ENCODE measurements around the gene PHACTR1. TPM values are rescaled to one million over a fixed set of nuclear protein-coding genes. Genes with fewer than 3 reads are reported as not detected.

The PHACTR1 gene
- total RNA-seq, 1 experiment from 2014 or later, result 5.2 TPM

GRCh38 chr6:13005994-13006393 lies 289.4 kb downstream of the PHACTR1 start:
- H3K9ac ChIP-seq (ENCODE audit: low read length), result no peak overlapping the region
- no peaks in the 10 kb centered on the region for H3K9me2 ChIP-seq (replicated peaks; ENCODE audit: insufficient read depth, low read length)
- H3K36me3 ChIP-seq (ENCODE audit: insufficient read depth, low read length), result no peaks in the 10 kb centered on the region
- no peaks in the 10 kb centered on the region for H4K20me1 ChIP-seq (ENCODE audit: insufficient read depth, low read depth, low read length)
- no peaks in the 10 kb centered on the region for H3K79me2 ChIP-seq (ENCODE audit: low read length)
- no peak overlapping the region for H3K4me2 ChIP-seq (ENCODE audit: low read depth, low read length, poor library complexity, severe bottlenecking)
- no peak overlapping the region for H3K27ac ChIP-seq (ENCODE audit: low read length)
- H2AFZ ChIP-seq (ENCODE audit: low read length), result no peak overlapping the region
- H3K27me3 ChIP-seq (ENCODE audit: low read length), result no peaks in the 10 kb centered on the region
- H3K4me3 ChIP-seq (ENCODE audit: low read length), result no peak overlapping the region
- no peaks in the 10 kb centered on the region for H3K9me3 ChIP-seq (ENCODE audit: low read length)
- H3K4me1 ChIP-seq (ENCODE audit: low read length), result no peaks in the 10 kb centered on the region
- no peak for DNase-seq

- Histone ChIP-seq H3K27ac (ENCODE audit: low read length) (no peak overlapping the region), H3K9me3 (ENCODE audit: low read length) (no peaks in the 10 kb centered on the region), H3K9ac (ENCODE audit: low read length) (no peak overlapping the region), H3K4me2 (ENCODE audit: low read depth, low read length, poor library complexity, severe bottlenecking) (no peak overlapping the region), H3K36me3 (ENCODE audit: insufficient read depth, low read length) (no peaks in the 10 kb centered on the region), H3K79me2 (ENCODE audit: low read length) (no peaks in the 10 kb centered on the region), H3K4me1 (ENCODE audit: low read length) (no peaks in the 10 kb centered on the region), H3K27me3 (ENCODE audit: low read length) (no peaks in the 10 kb centered on the region), H3K9me2 (replicated peaks; ENCODE audit: insufficient read depth, low read length) (no peaks in the 10 kb centered on the region), H2AFZ (ENCODE audit: low read length) (no peak overlapping the region), H4K20me1 (ENCODE audit: insufficient read depth, low read depth, low read length) (no peaks in the 10 kb centered on the region), H3K4me3 (ENCODE audit: low read length) (no peak overlapping the region)
- no peak for DNase-seq
Observed at GRCh38 chr6:13006578-13007300, 290.2 kb downstream of the PHACTR1 start.

GRCh38 chr6:13007744-13008143 lies 291.2 kb downstream of the PHACTR1 start:
- Histone ChIP-seq H3K9me3 (ENCODE audit: low read length) (no peaks in the 10 kb centered on the region), H3K9ac (ENCODE audit: low read length) (no peak overlapping the region), H3K4me3 (ENCODE audit: low read length) (no peak overlapping the region), H3K79me2 (ENCODE audit: low read length) (no peaks in the 10 kb centered on the region), H3K36me3 (ENCODE audit: insufficient read depth, low read length) (no peaks in the 10 kb centered on the region), H3K27me3 (ENCODE audit: low read length) (no peaks in the 10 kb centered on the region), H3K9me2 (replicated peaks; ENCODE audit: insufficient read depth, low read length) (no peaks in the 10 kb centered on the region), H3K4me2 (ENCODE audit: low read depth, low read length, poor library complexity, severe bottlenecking) (no peak overlapping the region), H3K27ac (ENCODE audit: low read length) (no peak overlapping the region), H2AFZ (ENCODE audit: low read length) (no peak overlapping the region), H3K4me1 (ENCODE audit: low read length) (no peaks in the 10 kb centered on the region), H4K20me1 (ENCODE audit: insufficient read depth, low read depth, low read length) (no peaks in the 10 kb centered on the region)
- DNase-seq, result no peak

- Histone ChIP-seq H3K9ac (ENCODE audit: low read length) (no peak overlapping the region), H2AFZ (ENCODE audit: low read length) (no peak overlapping the region), H4K20me1 (ENCODE audit: insufficient read depth, low read depth, low read length) (no peaks in the 10 kb centered on the region), H3K27me3 (ENCODE audit: low read length) (no peaks in the 10 kb centered on the region), H3K4me2 (ENCODE audit: low read depth, low read length, poor library complexity, severe bottlenecking) (no peak overlapping the region), H3K4me1 (ENCODE audit: low read length) (no peaks in the 10 kb centered on the region), H3K27ac (ENCODE audit: low read length) (no peak overlapping the region), H3K36me3 (ENCODE audit: insufficient read depth, low read length) (no peaks in the 10 kb centered on the region), H3K9me2 (replicated peaks; ENCODE audit: insufficient read depth, low read length) (no peaks in the 10 kb centered on the region), H3K79me2 (ENCODE audit: low read length) (no peaks in the 10 kb centered on the region), H3K9me3 (ENCODE audit: low read length) (no peaks in the 10 kb centered on the region), H3K4me3 (ENCODE audit: low read length) (no peak overlapping the region)
- DNase-seq, result no peak
Observed at GRCh38 chr6:13009031-13009430, 292.5 kb downstream of the PHACTR1 start.

- Histone ChIP-seq H3K4me2 (ENCODE audit: low read depth, low read length, poor library complexity, severe bottlenecking) (no peak overlapping the region), H3K9me3 (ENCODE audit: low read length) (no peaks in the 10 kb centered on the region), H3K9me2 (replicated peaks; ENCODE audit: insufficient read depth, low read length) (no peaks in the 10 kb centered on the region), H3K79me2 (ENCODE audit: low read length) (no peaks in the 10 kb centered on the region), H3K36me3 (ENCODE audit: insufficient read depth, low read length) (no peaks in the 10 kb centered on the region), H2AFZ (ENCODE audit: low read length) (no peak overlapping the region), H3K9ac (ENCODE audit: low read length) (no peak overlapping the region), H4K20me1 (ENCODE audit: insufficient read depth, low read depth, low read length) (no peaks in the 10 kb centered on the region), H3K27ac (ENCODE audit: low read length) (no peak overlapping the region), H3K4me3 (ENCODE audit: low read length) (no peak overlapping the region), H3K4me1 (ENCODE audit: low read length) (no peaks in the 10 kb centered on the region), H3K27me3 (ENCODE audit: low read length) (no peaks in the 10 kb centered on the region)
- no peak for DNase-seq
Observed at GRCh38 chr6:13009461-13009860, 292.9 kb downstream of the PHACTR1 start.

- H3K9me3 ChIP-seq (ENCODE audit: low read length), result no peaks in the 10 kb centered on the region
- no peak overlapping the region for H3K4me2 ChIP-seq (ENCODE audit: low read depth, low read length, poor library complexity, severe bottlenecking)
- H3K36me3 ChIP-seq (ENCODE audit: insufficient read depth, low read length), result no peaks in the 10 kb centered on the region
- no peaks in the 10 kb centered on the region for H4K20me1 ChIP-seq (ENCODE audit: insufficient read depth, low read depth, low read length)
- no peaks in the 10 kb centered on the region for H3K9me2 ChIP-seq (replicated peaks; ENCODE audit: insufficient read depth, low read length)
- H3K27ac ChIP-seq (ENCODE audit: low read length), result no peak overlapping the region
- no peaks in the 10 kb centered on the region for H3K79me2 ChIP-seq (ENCODE audit: low read length)
- H3K4me3 ChIP-seq (ENCODE audit: low read length), result no peak overlapping the region
- DNase-seq, result no peak
- H2AFZ ChIP-seq (ENCODE audit: low read length), result no peak overlapping the region
- no peaks in the 10 kb centered on the region for H3K4me1 ChIP-seq (ENCODE audit: low read length)
- H3K27me3 ChIP-seq (ENCODE audit: low read length), result no peaks in the 10 kb centered on the region
- H3K9ac ChIP-seq (ENCODE audit: low read length), result no peak overlapping the region
Observed at GRCh38 chr6:13011612-13012146, 295.1 kb downstream of the PHACTR1 start.

- Histone ChIP-seq H3K4me3 (ENCODE audit: low read length) (no peak overlapping the region), H3K4me2 (ENCODE audit: low read depth, low read length, poor library complexity, severe bottlenecking) (no peak overlapping the region), H3K27ac (ENCODE audit: low read length) (no peak overlapping the region), H2AFZ (ENCODE audit: low read length) (no peak overlapping the region), H3K4me1 (ENCODE audit: low read length) (no peaks in the 10 kb centered on the region), H4K20me1 (ENCODE audit: insufficient read depth, low read depth, low read length) (no peaks in the 10 kb centered on the region), H3K36me3 (ENCODE audit: insufficient read depth, low read length) (no peaks in the 10 kb centered on the region), H3K27me3 (ENCODE audit: low read length) (no peaks in the 10 kb centered on the region), H3K79me2 (ENCODE audit: low read length) (no peaks in the 10 kb centered on the region), H3K9me2 (replicated peaks; ENCODE audit: insufficient read depth, low read length) (no peaks in the 10 kb centered on the region), H3K9me3 (ENCODE audit: low read length) (no peaks in the 10 kb centered on the region), H3K9ac (ENCODE audit: low read length) (no peak overlapping the region)
- DNase-seq, result no peak
Observed at GRCh38 chr6:13012296-13012695, 295.7 kb downstream of the PHACTR1 start.

- H3K27ac ChIP-seq (ENCODE audit: low read length), result no peak overlapping the region
- H3K27me3 ChIP-seq (ENCODE audit: low read length), result no peaks in the 10 kb centered on the region
- no peaks in the 10 kb centered on the region for H3K36me3 ChIP-seq (ENCODE audit: insufficient read depth, low read length)
- no peaks in the 10 kb centered on the region for H4K20me1 ChIP-seq (ENCODE audit: insufficient read depth, low read depth, low read length)
- no peak overlapping the region for H3K4me3 ChIP-seq (ENCODE audit: low read length)
- no peaks in the 10 kb centered on the region for H3K4me1 ChIP-seq (ENCODE audit: low read length)
- no peak overlapping the region for H3K4me2 ChIP-seq (ENCODE audit: low read depth, low read length, poor library complexity, severe bottlenecking)
- no peak for DNase-seq
- no peaks in the 10 kb centered on the region for H3K9me3 ChIP-seq (ENCODE audit: low read length)
- no peaks in the 10 kb centered on the region for H3K79me2 ChIP-seq (ENCODE audit: low read length)
- no peak overlapping the region for H3K9ac ChIP-seq (ENCODE audit: low read length)
- H2AFZ ChIP-seq (ENCODE audit: low read length), result no peak overlapping the region
- no peaks in the 10 kb centered on the region for H3K9me2 ChIP-seq (replicated peaks; ENCODE audit: insufficient read depth, low read length)
Observed at GRCh38 chr6:13012977-13013680, 296.6 kb downstream of the PHACTR1 start.
